Measurements from ENCODE around the gene SF3A1.

SF3A1 gene

DNA sequence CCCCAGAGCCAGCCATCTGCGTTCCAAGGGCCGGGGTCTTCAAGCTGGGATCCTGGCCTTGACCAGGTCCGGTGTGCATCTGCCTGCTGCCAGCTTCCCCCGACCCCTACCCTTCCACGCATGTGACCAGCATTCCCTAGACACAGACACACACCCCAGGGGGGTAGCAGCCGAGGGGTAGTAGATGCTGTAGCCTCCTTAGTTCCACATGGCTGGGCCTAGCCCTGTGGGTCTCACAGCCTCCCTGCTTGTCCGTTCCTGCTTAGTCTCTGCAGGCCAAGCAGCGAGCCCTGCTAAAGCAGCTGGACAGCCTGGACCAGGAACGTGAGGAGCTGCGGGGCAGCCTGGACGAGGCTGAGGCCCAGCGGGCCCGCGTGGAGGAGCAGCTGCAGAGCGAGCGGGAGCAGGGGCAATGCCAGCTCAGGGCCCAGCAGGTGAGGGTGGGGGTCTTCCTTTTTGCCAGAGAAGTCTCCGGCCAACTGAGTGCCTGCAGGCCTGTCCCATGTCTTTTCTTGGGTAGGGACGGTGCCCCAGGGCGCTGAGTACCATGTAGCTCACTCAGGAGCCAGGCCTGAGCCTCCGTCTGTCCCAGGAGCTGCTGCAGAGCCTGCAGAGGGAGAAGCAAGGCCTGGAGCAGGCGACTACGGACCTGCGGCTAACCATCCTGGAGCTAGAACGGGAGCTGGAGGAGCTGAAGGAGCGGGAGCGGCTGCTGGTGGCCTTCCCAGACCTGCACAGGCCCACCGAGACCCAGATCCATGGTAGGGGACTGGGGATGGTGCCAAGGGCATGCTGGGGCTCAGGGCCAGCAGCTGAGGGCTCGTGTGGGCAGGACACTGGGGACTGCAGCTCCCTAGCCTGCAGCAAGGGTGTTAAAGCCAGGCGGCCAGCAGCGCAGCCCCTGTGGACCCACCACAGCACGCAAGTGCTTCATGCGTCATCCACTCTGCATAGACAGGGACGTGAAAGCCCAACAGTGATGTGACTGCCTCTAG lies 16.9 kb upstream of the SF3A1 start:
- H3K18ac ChIP-seq (ENCODE audit: low read length), result peak overlapping the region; percentile 52
- H2BK15ac ChIP-seq (ENCODE audit: low read length), result no peak overlapping the region
- no peak for DNase-seq (ENCODE audit: low spot score)
- no peak overlapping the region for H4K91ac ChIP-seq (ENCODE audit: low read depth, low read length, poor library complexity)
- peaks cover 2 to 6% of the 10 kb centered on the region in 2 donors for H3K4me1 ChIP-seq (ENCODE audit: control insufficient read depth in 2 of 2, insufficient read depth in 1 of 2, low read depth in 1 of 2, low read length in 2 of 2)
- no peaks in the 10 kb centered on the region for H3K27me3 ChIP-seq (ENCODE audit: control insufficient read depth in 3 of 3, insufficient read depth in 3 of 3, low read depth in 1 of 3, low read length in 3 of 3)
- H3K9me3 ChIP-seq (replicated peaks in 1 of 2; ENCODE audit: control insufficient read depth in 2 of 2, insufficient read depth in 1 of 2, low read depth in 1 of 2, low read length in 2 of 2), result no peaks in the 10 kb centered on the region
- peaks cover 12 to 19% of the 10 kb centered on the region in 2 donors for H3K36me3 ChIP-seq (replicated peaks in 1 of 2; ENCODE audit: control insufficient read depth in 2 of 2, insufficient read depth in 2 of 2, low read length in 2 of 2)
- no CpG with 5 or more reads among the region's 33 CpGs for WGBS, 2 donors (ENCODE audit: extremely low coverage in 2 of 2, insufficient read length in 2 of 2, insufficient replicate concordance in 1 of 2)
- no peak overlapping the region for H3K14ac ChIP-seq (ENCODE audit: low read length)
- no peak overlapping the region for H2BK5ac ChIP-seq (ENCODE audit: low read length)
- peaks cover 2% of the 10 kb centered on the region for H3K79me1 ChIP-seq (ENCODE audit: low read depth, low read length)
- H2AK5ac ChIP-seq (ENCODE audit: low read depth, low read length), result peak overlapping the region; percentile 32
- no peak overlapping the region for H3K4me3 ChIP-seq (ENCODE audit: low read length in 2 of 2)
- no peak overlapping the region for H2BK120ac ChIP-seq (ENCODE audit: low read depth, low read length)
- peak overlapping the region; percentile 26 for H3K4ac ChIP-seq (ENCODE audit: low read length)
- H4K8ac ChIP-seq (ENCODE audit: low read depth, low read length), result no peak overlapping the region
- H2BK12ac ChIP-seq (ENCODE audit: low read length), result no peak overlapping the region
- peak overlapping the region; percentile 78 for H3K9ac ChIP-seq (ENCODE audit: low read depth, low read length, poor library complexity)
- H3K4me2 ChIP-seq (ENCODE audit: insufficient read depth, low read length, poor library complexity, severe bottlenecking), result no peak overlapping the region
- no peak overlapping the region for H3K27ac ChIP-seq (replicated peaks; ENCODE audit: low read length)
- H2AFZ ChIP-seq (ENCODE audit: low read length), result no peak overlapping the region
- peak overlapping the region; percentile 75 for H3K23ac ChIP-seq (ENCODE audit: low read depth, low read length, poor library complexity)

DNA sequence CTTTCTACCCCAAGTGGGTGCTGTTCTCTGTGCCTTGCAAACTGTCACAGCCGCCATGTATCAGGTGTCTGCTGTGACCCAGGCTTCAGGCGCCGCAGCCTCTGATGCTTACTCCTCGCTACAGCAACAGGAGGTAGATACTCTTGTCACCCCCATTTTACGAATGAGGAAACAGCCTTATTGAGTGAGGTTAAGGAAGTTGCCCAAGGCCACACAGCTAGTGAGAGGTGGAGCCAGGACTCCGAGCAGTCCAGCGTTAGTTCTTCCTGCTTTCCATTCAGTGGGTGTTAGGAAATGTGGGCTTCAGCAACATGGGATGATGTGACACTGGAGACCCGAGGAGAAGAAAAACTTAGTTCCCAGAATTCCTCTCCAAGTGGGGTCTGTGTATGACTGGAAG lies 16.2 kb upstream of the SF3A1 start:
- Histone ChIP-seq H2BK12ac (ENCODE audit: low read length) (no peak overlapping the region), H3K27ac (replicated peaks; ENCODE audit: low read length) (no peak overlapping the region), H2BK15ac (ENCODE audit: low read length) (no peak overlapping the region), H3K4me2 (ENCODE audit: insufficient read depth, low read length, poor library complexity, severe bottlenecking) (no peak overlapping the region), H3K14ac (ENCODE audit: low read length) (no peak overlapping the region), H3K4ac (ENCODE audit: low read length) (no peak overlapping the region), H4K91ac (ENCODE audit: low read depth, low read length, poor library complexity) (no peak overlapping the region), H3K27me3 (ENCODE audit: control insufficient read depth in 3 of 3, insufficient read depth in 3 of 3, low read depth in 1 of 3, low read length in 3 of 3) (no peaks in the 10 kb centered on the region), H2BK120ac (ENCODE audit: low read depth, low read length) (no peak overlapping the region), H2AK5ac (ENCODE audit: low read depth, low read length) (no peak overlapping the region), H3K79me1 (ENCODE audit: low read depth, low read length) (peaks cover 2% of the 10 kb centered on the region), H3K23ac (ENCODE audit: low read depth, low read length, poor library complexity) (peak overlapping the region; percentile 6), H2BK5ac (ENCODE audit: low read length) (no peak overlapping the region), H3K36me3 (replicated peaks in 1 of 2; ENCODE audit: control insufficient read depth in 2 of 2, insufficient read depth in 2 of 2, low read length in 2 of 2) (peaks cover 12 to 17% of the 10 kb centered on the region in 2 donors), H3K18ac (ENCODE audit: low read length) (no peak overlapping the region), H3K4me1 (ENCODE audit: control insufficient read depth in 2 of 2, insufficient read depth in 1 of 2, low read depth in 1 of 2, low read length in 2 of 2) (peaks cover 2 to 6% of the 10 kb centered on the region in 2 donors), H3K4me3 (ENCODE audit: low read length in 2 of 2) (no peak overlapping the region), H2AFZ (ENCODE audit: low read length) (no peak overlapping the region), H3K9me3 (replicated peaks in 1 of 2; ENCODE audit: control insufficient read depth in 2 of 2, insufficient read depth in 1 of 2, low read depth in 1 of 2, low read length in 2 of 2) (no peaks in the 10 kb centered on the region), H3K9ac (ENCODE audit: low read depth, low read length, poor library complexity) (no peak overlapping the region), H4K8ac (ENCODE audit: low read depth, low read length) (no peak overlapping the region)
- WGBS, 2 donors (ENCODE audit: extremely low coverage in 2 of 2, insufficient read length in 2 of 2, insufficient replicate concordance in 1 of 2), result no CpG with 5 or more reads among the region's 8 CpGs
- no peak for DNase-seq (ENCODE audit: low spot score)

DNA sequence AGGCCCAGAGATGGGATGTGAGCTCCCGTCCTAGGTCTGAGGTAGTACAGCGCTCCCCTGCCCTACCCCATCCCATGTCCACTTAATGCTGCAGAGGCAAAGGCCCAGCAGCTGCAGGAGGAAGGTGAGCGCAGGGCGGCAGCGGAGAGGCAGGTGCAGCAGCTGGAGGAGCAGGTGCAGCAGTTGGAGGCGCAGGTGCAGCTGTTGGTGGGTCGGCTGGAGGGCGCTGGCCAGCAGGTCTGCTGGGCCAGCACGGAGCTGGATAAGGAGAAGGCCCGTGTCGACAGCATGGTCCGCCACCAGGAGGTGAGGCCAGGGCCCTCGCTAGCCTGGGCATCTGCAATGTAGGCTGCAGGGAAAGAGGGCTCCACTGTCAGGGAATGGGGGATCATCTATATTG lies 15.3 kb upstream of the SF3A1 start:
- Histone ChIP-seq H4K91ac (ENCODE audit: low read depth, low read length, poor library complexity) (peak overlapping the region; percentile 14), H3K18ac (ENCODE audit: low read length) (peak overlapping the region; percentile 23), H3K4me3 (ENCODE audit: low read length in 2 of 2) (no peak overlapping the region), H3K79me1 (ENCODE audit: low read depth, low read length) (peaks cover 2% of the 10 kb centered on the region), H3K23ac (ENCODE audit: low read depth, low read length, poor library complexity) (peak overlapping the region; percentile 38), H3K4me1 (ENCODE audit: control insufficient read depth in 2 of 2, insufficient read depth in 1 of 2, low read depth in 1 of 2, low read length in 2 of 2) (peaks cover 2 to 6% of the 10 kb centered on the region in 2 donors), H3K36me3 (replicated peaks in 1 of 2; ENCODE audit: control insufficient read depth in 2 of 2, insufficient read depth in 2 of 2, low read length in 2 of 2) (peaks cover 8 to 9% of the 10 kb centered on the region in 2 donors), H2AFZ (ENCODE audit: low read length) (no peak overlapping the region), H2BK12ac (ENCODE audit: low read length) (peak overlapping the region; percentile 23), H3K27me3 (ENCODE audit: control insufficient read depth in 3 of 3, insufficient read depth in 3 of 3, low read depth in 1 of 3, low read length in 3 of 3) (no peaks in the 10 kb centered on the region), H4K8ac (ENCODE audit: low read depth, low read length) (no peak overlapping the region), H3K9me3 (replicated peaks in 1 of 2; ENCODE audit: control insufficient read depth in 2 of 2, insufficient read depth in 1 of 2, low read depth in 1 of 2, low read length in 2 of 2) (no peaks in the 10 kb centered on the region), H3K4ac (ENCODE audit: low read length) (no peak overlapping the region), H3K14ac (ENCODE audit: low read length) (peak overlapping the region; percentile 77), H2BK120ac (ENCODE audit: low read depth, low read length) (no peak overlapping the region), H3K4me2 (ENCODE audit: insufficient read depth, low read length, poor library complexity, severe bottlenecking) (no peak overlapping the region), H2BK5ac (ENCODE audit: low read length) (no peak overlapping the region), H3K27ac (replicated peaks; ENCODE audit: low read length) (no peak overlapping the region), H2AK5ac (ENCODE audit: low read depth, low read length) (no peak overlapping the region), H3K9ac (ENCODE audit: low read depth, low read length, poor library complexity) (no peak overlapping the region), H2BK15ac (ENCODE audit: low read length) (no peak overlapping the region)
- no peak for DNase-seq (ENCODE audit: low spot score)
- WGBS, 2 donors (ENCODE audit: extremely low coverage in 2 of 2, insufficient read length in 2 of 2, insufficient replicate concordance in 1 of 2), result no CpG with 5 or more reads among the region's 13 CpGs

DNA sequence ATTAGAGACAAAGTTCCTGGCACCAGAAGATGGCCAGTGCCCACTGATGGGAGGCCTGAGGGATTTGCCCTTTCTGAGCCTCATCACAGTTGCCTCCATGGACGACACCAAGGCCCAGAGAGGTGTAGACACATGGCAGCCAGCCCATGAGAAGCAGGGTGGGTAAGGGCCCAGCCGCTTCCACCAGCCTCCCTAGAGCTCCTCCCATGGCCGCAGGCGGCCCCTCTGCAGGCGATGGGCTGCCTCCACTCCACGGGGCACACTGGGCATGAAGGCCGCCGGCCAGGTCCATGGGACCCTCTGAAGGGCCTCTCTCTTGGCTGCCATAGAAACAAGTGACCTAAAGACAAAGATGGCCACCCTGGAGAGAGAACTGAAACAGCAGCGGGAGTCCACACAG lies 14.6 kb upstream of the SF3A1 start:
- no peak overlapping the region for H3K18ac ChIP-seq (ENCODE audit: low read length)
- H4K91ac ChIP-seq (ENCODE audit: low read depth, low read length, poor library complexity), result no peak overlapping the region
- no peak overlapping the region for H2BK15ac ChIP-seq (ENCODE audit: low read length)
- no peak overlapping the region for H3K4me2 ChIP-seq (ENCODE audit: insufficient read depth, low read length, poor library complexity, severe bottlenecking)
- H2AK5ac ChIP-seq (ENCODE audit: low read depth, low read length), result no peak overlapping the region
- no peak overlapping the region for H3K4ac ChIP-seq (ENCODE audit: low read length)
- DNase-seq (ENCODE audit: low spot score), result no peak
- no peak overlapping the region for H3K27ac ChIP-seq (replicated peaks; ENCODE audit: low read length)
- H3K36me3 ChIP-seq (replicated peaks in 1 of 2; ENCODE audit: control insufficient read depth in 2 of 2, insufficient read depth in 2 of 2, low read length in 2 of 2), result peaks cover 3 to 9% of the 10 kb centered on the region in 2 donors
- peaks cover 2 to 6% of the 10 kb centered on the region in 2 donors for H3K4me1 ChIP-seq (ENCODE audit: control insufficient read depth in 2 of 2, insufficient read depth in 1 of 2, low read depth in 1 of 2, low read length in 2 of 2)
- no peak overlapping the region for H3K9ac ChIP-seq (ENCODE audit: low read depth, low read length, poor library complexity)
- H4K8ac ChIP-seq (ENCODE audit: low read depth, low read length), result no peak overlapping the region
- H3K23ac ChIP-seq (ENCODE audit: low read depth, low read length, poor library complexity), result no peak overlapping the region
- H3K14ac ChIP-seq (ENCODE audit: low read length), result no peak overlapping the region
- no peak overlapping the region for H2AFZ ChIP-seq (ENCODE audit: low read length)
- no CpG with 5 or more reads among the region's 9 CpGs for WGBS, 2 donors (ENCODE audit: extremely low coverage in 2 of 2, insufficient read length in 2 of 2, insufficient replicate concordance in 1 of 2)
- H2BK12ac ChIP-seq (ENCODE audit: low read length), result no peak overlapping the region
- no peaks in the 10 kb centered on the region for H3K27me3 ChIP-seq (ENCODE audit: control insufficient read depth in 3 of 3, insufficient read depth in 3 of 3, low read depth in 1 of 3, low read length in 3 of 3)
- H3K4me3 ChIP-seq (ENCODE audit: low read length in 2 of 2), result no peak overlapping the region
- no peaks in the 10 kb centered on the region for H3K9me3 ChIP-seq (replicated peaks in 1 of 2; ENCODE audit: control insufficient read depth in 2 of 2, insufficient read depth in 1 of 2, low read depth in 1 of 2, low read length in 2 of 2)
- H2BK5ac ChIP-seq (ENCODE audit: low read length), result no peak overlapping the region
- H2BK120ac ChIP-seq (ENCODE audit: low read depth, low read length), result no peak overlapping the region
- H3K79me1 ChIP-seq (ENCODE audit: low read depth, low read length), result peaks cover 2% of the 10 kb centered on the region

All from neuronal stem cell (in vitro differentiated cells).